SU-DHL-6 (cell line): ENCODE data around the gene BNC1.

Experiments used
- H2AFZ ChIP-seq: fragments of 200-600 bp; sonication (generic); 2 replicates; pipeline ENCODE4 v1.6.1; 2014; ENCODE audit warnings: low read depth, mild to moderate bottlenecking, moderate library complexity, mixed read lengths, antibody characterized with exemption, low read length; ENCODE audit not compliant: severe bottlenecking
- H3F3A ChIP-seq: fragments of 200-600 bp; shearing (Covaris generic); 2 replicates; pipeline ENCODE4 v1.6.0; 2016; ENCODE audit warnings: antibody characterized with exemption, mild to moderate bottlenecking; ENCODE audit not compliant: insufficient read depth
- H3K27ac ChIP-seq: fragments of 200-600 bp; sonication (generic); 2 replicates; pipeline ENCODE4 v1.5.1; 2016; ENCODE audit warnings: low read depth, mild to moderate bottlenecking, low read length, moderate library complexity, mixed read lengths
- H3K27me3 ChIP-seq: fragments of 200-600 bp; sonication (generic), shearing (Covaris generic); 2 replicates; pipeline ENCODE4 v1.6.0; 2014; ENCODE audit warnings: mild to moderate bottlenecking, low read length
- H3K36me3 ChIP-seq: fragments of 200-600 bp; sonication (generic); 2 replicates; pipeline ENCODE4 v1.6.1; 2014; ENCODE audit warnings: mild to moderate bottlenecking, low read length, mixed read lengths
- H3K4me2 ChIP-seq: fragments of 300-600, 200-600 bp; shearing (Covaris generic), sonication (generic); 2 replicates; pipeline ENCODE4 v1.6.0; 2014; ENCODE audit warnings: low read length, low read depth, mild to moderate bottlenecking; ENCODE audit not compliant: poor library complexity, severe bottlenecking
- H3K4me3 ChIP-seq: fragments of 200-600 bp; sonication (generic); 2 replicates; pipeline ENCODE4 v1.5.1; 2014; ENCODE audit warnings: antibody characterized with exemption, low read length, mild to moderate bottlenecking, mixed read lengths; ENCODE audit not compliant: insufficient read depth, poor library complexity, severe bottlenecking
- H3K79me2 ChIP-seq: fragments of 200-600 bp; sonication (generic); 2 replicates; pipeline ENCODE4 v1.6.1; 2014; ENCODE audit warnings: mild to moderate bottlenecking, low read length, moderate library complexity; ENCODE audit not compliant: insufficient read depth
- H3K9ac ChIP-seq: fragments of 200-600 bp; sonication (generic); 2 replicates; pipeline ENCODE4 v1.7.0; 2014; ENCODE audit warnings: mild to moderate bottlenecking, low read length
- H3K9me2 ChIP-seq: fragments of 200-600 bp; sonication (generic); replicated peaks from 2 replicates; pipeline ENCODE4 v1.6.1; 2014; ENCODE audit warnings: low read length; ENCODE audit not compliant: insufficient read depth
- H3K9me3 ChIP-seq: fragments of 200-600 bp; sonication (generic); 2 replicates; pipeline ENCODE4 v1.6.1; 2014; ENCODE audit warnings: low read length, mixed read lengths; ENCODE audit not compliant: insufficient read depth
- H4K20me1 ChIP-seq: fragments of 200-600 bp; sonication (generic); 2 replicates; pipeline ENCODE4 v1.6.1; 2014; ENCODE audit warnings: low read depth, mild to moderate bottlenecking, antibody characterized with exemption, low read length, moderate library complexity, mixed read lengths
- CTCF ChIP-seq: fragments of 200-600 bp; sonication (generic); IDR thresholded peaks from one replicate; pipeline ENCODE4 v1.5.1; 2017; ENCODE audit warnings: antibody characterized with exemption, mild to moderate bottlenecking, low read length, moderate library complexity; ENCODE audit not compliant: insufficient read depth, poor library complexity, severe bottlenecking
- EZH2phosphoT487 ChIP-seq: fragments of 200-600 bp; sonication (generic), shearing (Covaris generic); conservative IDR thresholded peaks from 2 replicates; pipeline ENCODE4 v1.6.1; 2018; ENCODE audit warnings: mild to moderate bottlenecking, antibody characterized with exemption, low read length, moderate library complexity, mixed read lengths

Gene BNC1

GRCh38 chr15:83248151-83249029, 36.1 kb downstream of the BNC1 start:
- Histone ChIP-seq H3K4me2 (no peak overlapping the region), H2AFZ (no peak overlapping the region), H3K4me3 (no peak overlapping the region), H3K9me3 (no peaks in the 10 kb centered on the region), H3K79me2 (no peaks in the 10 kb centered on the region), H3F3A (no peaks in the 10 kb centered on the region), H3K9me2 (no peaks in the 10 kb centered on the region), H3K36me3 (no peaks in the 10 kb centered on the region), H3K9ac (no peak overlapping the region), H4K20me1 (no peaks in the 10 kb centered on the region), H3K27ac (no peak overlapping the region), H3K27me3 (no peaks in the 10 kb centered on the region)
- TF ChIP-seq EZH2phosphoT487 (no peak), CTCF (peak; percentile 55)

GRCh38 chr15:83243634-83244033, 40.8 kb downstream of the BNC1 start:
- Histone ChIP-seq H3K27ac (no peak overlapping the region), H3F3A (no peaks in the 10 kb centered on the region), H3K9ac (no peak overlapping the region), H3K9me3 (no peaks in the 10 kb centered on the region), H3K27me3 (no peaks in the 10 kb centered on the region), H3K79me2 (no peaks in the 10 kb centered on the region), H2AFZ (no peak overlapping the region), H3K4me3 (no peak overlapping the region), H4K20me1 (no peaks in the 10 kb centered on the region), H3K36me3 (no peaks in the 10 kb centered on the region), H3K9me2 (no peaks in the 10 kb centered on the region), H3K4me2 (no peak overlapping the region)
- TF ChIP-seq CTCF (no peak), EZH2phosphoT487 (no peak)

- H4K20me1 ChIP-seq = no peaks in the 10 kb centered on the region
- H2AFZ ChIP-seq = no peak overlapping the region
- no peaks in the 10 kb centered on the region for H3K79me2 ChIP-seq
- no peak overlapping the region for H3K4me3 ChIP-seq
- H3K4me2 ChIP-seq = no peak overlapping the region
- no peak overlapping the region for H3K27ac ChIP-seq
- TF ChIP-seq CTCF = no peak
- TF ChIP-seq EZH2phosphoT487 = no peak
- no peaks in the 10 kb centered on the region for H3F3A ChIP-seq
- no peaks in the 10 kb centered on the region for H3K27me3 ChIP-seq
- no peaks in the 10 kb centered on the region for H3K9me2 ChIP-seq
- no peaks in the 10 kb centered on the region for H3K36me3 ChIP-seq
- H3K9me3 ChIP-seq = no peaks in the 10 kb centered on the region
- no peak overlapping the region for H3K9ac ChIP-seq
Measured at GRCh38 chr15:83230242-83230641, 54.2 kb downstream of the BNC1 start.
